ENCODE data around the gene ROBO1.

The ROBO1 gene

DNA sequence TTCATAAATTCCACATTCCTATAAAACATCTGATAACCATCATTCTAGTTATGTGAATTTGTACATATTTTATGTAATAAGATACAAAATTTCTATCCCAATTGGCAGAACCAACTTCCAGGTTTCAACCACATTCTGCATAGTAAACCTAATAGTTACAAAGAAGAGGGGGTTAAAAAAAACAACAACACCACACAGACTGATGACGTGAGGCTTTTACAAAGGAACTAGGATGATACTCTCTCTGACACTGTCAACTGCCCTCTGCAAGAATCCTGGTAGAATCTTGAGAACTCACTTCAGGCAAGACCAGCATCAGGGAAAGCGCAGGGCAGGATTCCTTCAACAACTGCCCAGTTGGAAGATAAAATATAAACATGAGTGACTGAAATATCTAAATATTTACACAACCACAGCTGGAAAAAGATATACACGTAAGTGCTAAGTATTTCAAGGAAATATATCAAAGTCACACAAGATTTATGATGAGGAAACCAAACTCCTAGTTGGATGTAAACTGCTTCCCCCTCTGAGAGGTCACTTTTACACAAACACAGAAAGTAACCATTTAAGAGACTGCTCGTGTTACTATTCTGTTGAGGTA lies 816.4 kb downstream of the ROBO1 start:
- DNase-seq = no peak

GRCh38 chr3:78941587-78941986 lies 826.2 kb downstream of the ROBO1 start:
- DNase-seq = no peak

DNA sequence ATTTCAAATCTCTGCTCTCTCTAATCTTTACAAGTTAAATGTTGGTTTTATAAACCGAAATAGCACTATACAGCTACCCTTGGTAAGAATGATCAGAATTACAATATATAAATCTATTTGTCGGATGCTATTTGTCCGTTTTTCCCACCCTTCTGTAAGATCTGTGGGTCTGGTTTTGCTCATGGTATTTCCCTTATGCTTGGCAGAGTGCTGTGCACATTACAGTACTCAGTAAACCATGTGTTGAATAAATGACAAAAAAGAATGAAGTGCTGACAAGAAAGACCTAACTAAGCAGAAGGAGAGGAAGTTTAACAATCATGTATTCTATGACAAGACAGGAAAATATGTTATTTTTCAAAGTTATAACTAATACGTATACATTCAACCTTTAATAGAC lies 827.2 kb downstream of the ROBO1 start:
- DNase-seq = no peak

- DNase-seq = no peak
Measured at GRCh38 chr3:78940128-78940527, 827.7 kb downstream of the ROBO1 start.

- no peak for DNase-seq
Measured at GRCh38 chr3:78937475-78937874, 830.3 kb downstream of the ROBO1 start.

DNA sequence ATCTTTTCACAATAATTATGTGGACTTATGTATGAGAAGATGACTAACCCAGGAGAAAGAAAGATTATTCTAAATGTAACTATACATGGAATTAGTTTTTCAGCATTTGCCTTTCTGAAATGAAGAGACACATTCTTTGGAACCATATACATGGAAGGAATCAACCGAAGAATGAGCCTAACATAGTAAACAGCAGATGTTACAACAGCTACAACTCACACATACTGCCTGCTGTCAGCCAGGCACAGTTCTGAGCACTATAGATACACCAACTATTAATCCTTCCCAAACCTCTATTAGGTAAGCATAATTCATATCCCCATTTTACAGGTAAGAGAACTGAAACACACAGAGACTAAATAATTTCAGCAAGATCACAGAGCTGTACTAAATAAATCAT lies 840.0 kb downstream of the ROBO1 start:
- DNase-seq = no peak

- no peak for DNase-seq
Measured at GRCh38 chr3:78926523-78926922, 841.3 kb downstream of the ROBO1 start.

DNA sequence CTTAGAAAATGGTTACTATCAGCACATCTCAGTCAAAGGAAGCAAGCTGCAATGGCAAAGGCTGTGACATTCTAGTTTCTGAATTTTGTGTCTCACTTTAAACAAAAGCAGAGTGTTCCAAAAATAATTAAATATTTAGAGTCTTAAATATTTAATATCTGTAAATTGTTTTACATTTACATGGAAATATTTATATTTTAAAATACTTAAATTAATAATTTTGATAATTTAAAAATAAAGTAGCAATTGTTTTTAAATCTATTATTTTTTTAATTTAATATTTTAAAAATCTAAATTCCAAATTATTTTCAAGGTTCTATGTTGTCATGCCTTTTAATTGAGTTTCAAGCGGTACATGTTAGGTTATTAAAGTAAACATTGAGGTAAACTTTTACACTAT lies 843.1 kb downstream of the ROBO1 start:
- DNase-seq = no peak

- DNase-seq = no peak
Measured at GRCh38 chr3:78919021-78919755, 848.6 kb downstream of the ROBO1 start.

DNA sequence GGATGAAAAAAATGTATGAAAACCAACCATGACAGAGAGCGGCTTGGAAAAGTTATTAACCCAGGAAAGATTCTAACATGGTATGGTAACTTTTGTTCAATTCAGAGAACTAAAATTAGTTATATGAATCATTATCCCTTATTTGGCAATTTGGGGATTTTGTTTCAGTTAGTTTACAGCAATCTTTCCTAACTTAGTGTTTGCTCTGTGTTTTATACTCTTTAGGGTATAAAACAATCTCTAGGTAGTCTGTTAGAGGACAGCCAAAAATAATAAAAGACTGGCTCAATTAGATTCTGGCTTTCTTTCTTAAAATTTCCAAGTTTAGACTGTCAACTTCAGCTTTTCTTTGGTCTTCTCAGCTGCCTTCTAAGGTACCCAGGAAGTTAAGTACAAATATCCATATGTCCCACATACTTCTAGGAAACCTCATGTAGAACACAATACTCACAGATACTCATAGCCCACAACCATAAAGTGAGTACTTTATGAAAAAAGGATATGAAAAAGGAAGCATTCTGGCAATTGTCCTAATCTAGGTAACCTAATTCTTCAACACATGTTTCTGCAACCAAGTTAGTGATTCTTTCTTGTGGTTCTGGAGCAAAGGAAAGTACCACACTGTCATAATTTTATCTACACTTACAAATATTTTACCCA lies 849.3 kb downstream of the ROBO1 start:
- no peak for DNase-seq

DNA sequence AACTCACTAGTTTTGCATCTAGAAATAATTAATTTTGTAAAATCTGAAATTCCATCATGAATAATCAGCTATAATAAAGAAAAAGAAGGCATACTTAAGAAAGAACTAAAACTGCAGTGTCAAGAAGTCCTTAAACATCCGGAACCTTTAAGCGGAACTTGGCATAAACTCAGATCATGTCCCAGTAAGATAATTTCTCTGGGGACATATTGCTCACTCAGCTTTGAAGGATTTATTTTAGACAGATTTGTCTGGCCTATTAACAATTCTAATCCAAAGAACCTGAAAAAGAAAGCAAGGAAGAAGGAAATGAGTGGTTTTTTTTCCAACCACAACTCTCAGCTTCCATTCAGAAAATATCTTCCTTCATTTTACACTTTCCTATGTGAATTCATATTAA lies 850.3 kb downstream of the ROBO1 start:
- DNase-seq = no peak

- DNase-seq = no peak
Measured at GRCh38 chr3:78913711-78914110, 854.1 kb downstream of the ROBO1 start.

GRCh38 chr3:78912687-78913086 lies 855.1 kb downstream of the ROBO1 start:
- DNase-seq = no peak

GRCh38 chr3:78912259-78912658 lies 855.5 kb downstream of the ROBO1 start:
- no peak for DNase-seq

DNA sequence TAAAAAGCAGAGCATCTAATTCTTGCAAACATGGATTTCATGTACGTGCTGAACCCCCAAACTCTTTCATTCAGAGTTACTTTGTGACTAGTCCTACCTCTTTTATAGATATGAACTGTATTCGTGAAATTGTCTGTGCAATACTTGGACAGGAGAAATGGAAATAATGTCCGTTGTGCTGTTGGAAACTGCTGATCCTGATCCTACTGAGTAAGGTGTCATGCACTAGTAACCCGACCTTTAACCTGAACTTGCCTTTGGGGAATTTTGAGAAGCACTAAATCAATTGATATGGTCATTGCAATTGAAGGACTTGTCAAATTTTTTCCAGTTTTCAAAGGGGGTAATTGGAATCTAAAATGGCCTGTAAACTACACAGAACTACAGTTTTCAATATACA lies 856.4 kb downstream of the ROBO1 start:
- DNase-seq = no peak

- DNase-seq = no peak
Measured at GRCh38 chr3:78908236-78908635, 859.6 kb downstream of the ROBO1 start.

GRCh38 chr3:78907367-78907766 lies 860.4 kb downstream of the ROBO1 start:
- DNase-seq = no peak

DNA sequence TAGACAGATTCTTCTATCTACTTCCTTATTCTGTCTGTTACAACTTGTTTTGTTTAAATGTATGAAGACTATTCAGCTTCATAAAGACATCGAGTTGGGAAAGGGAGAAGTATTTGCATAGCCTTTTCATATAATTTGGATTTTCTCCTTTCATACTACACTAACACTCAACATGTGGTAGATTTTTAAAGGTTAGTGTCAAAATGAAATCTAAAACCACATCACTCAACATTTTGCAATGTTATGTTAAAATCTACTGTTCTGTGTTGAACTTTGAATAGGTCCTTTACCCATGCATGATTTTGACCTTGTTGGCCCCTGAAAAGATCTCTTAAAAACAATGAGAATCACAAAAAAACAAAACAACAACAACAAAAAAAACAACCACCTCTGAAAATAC lies 860.9 kb downstream of the ROBO1 start:
- DNase-seq = no peak

GRCh38 chr3:78906245-78906644 lies 861.6 kb downstream of the ROBO1 start:
- peak; percentile 55 for DNase-seq

DNA sequence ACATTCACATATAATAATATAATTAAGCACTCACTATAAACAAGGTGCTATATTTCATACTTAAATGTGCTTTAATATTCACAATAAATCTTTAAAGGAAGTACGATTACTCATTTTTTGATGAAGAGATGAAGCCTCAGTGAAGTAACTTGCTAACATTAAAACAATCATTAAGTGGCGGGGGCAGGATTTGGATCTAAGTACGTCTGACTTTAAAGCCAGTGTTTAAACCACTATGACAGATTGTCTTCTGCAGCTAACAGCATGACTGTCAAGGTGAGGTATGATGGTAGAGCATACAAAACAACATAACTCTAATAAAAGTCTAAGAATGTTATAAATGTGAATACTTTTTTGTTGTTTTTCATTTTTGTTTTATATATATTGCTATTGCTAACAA lies 862.1 kb downstream of the ROBO1 start:
- no peak for DNase-seq

DNA sequence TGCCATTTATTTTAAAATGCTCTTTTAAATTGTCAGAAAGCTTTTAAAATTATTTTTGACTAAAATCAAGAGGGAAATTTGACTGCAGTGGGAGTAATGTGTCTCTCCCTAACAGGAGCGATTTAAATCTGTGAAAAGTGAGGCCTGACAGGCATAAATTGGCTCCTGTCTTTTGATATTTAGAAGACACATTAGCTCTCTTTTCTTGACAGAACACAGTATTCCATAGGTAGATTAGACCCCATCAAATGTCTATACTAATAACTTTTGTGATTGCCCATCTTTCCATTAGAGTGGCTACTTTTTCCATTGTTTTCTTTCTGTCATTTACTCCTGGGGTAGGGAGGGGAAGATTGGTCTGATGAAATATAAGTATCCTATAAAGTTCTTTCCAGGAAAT lies 866.3 kb downstream of the ROBO1 start:
- DNase-seq = no peak

- DNase-seq = no peak
Measured at GRCh38 chr3:78900880-78901279, 866.9 kb downstream of the ROBO1 start.

DNA sequence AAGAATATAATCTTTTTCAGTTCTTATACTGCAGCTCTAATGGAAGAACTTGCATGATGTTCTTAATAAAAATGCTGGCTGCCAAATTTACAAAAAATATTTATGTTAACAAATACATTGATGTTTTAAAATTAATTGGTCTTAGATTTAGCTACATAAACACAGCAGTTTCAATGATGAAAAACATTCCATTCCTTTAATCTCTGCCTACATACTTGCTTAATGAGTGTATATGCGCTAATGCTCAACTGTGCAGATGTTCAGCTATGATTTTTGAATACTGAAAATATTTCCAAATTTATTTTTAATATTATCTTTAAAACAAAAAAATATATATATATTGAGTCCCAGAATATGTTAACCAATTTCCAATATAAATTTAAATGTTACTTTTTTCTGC lies 867.4 kb downstream of the ROBO1 start:
- no peak for DNase-seq

DNA sequence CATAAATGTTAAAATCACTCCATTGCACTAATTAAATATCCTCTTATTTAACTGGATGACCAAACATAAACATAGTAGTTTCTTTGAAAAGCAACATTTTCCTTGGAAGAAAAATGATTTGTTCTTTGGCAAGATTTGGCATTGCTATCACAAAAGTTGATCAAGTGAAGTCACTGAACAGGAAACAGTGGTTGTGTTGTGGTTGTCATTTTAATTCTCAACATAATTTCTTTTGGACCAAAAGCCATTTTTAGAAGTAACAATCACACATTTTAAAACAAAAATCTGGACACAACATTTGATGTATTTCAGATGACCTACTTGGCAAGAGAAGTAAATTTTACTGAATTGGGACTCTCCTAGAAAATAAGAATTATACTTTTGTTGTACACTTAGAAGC lies 872.3 kb downstream of the ROBO1 start:
- DNase-seq = no peak

- DNase-seq = no peak
Measured at GRCh38 chr3:78894787-78895186, 873.0 kb downstream of the ROBO1 start.

All from NCI-H1092 (cell line).